HuH-7.5 (cell line): Measurements from ENCODE around the gene TRIO.
"Not testable (repeated sequence)": the region's sequence is repeated elsewhere in the genome, so short reads cannot be mapped to it uniquely, and the experiment has no call there.

ENCODE experiments used
- DNase-seq: peaks from one replicate; pipeline ENCODE4 v3.0.0; 2011; ENCODE audit warnings: low spot score

TRIO gene

DNA sequence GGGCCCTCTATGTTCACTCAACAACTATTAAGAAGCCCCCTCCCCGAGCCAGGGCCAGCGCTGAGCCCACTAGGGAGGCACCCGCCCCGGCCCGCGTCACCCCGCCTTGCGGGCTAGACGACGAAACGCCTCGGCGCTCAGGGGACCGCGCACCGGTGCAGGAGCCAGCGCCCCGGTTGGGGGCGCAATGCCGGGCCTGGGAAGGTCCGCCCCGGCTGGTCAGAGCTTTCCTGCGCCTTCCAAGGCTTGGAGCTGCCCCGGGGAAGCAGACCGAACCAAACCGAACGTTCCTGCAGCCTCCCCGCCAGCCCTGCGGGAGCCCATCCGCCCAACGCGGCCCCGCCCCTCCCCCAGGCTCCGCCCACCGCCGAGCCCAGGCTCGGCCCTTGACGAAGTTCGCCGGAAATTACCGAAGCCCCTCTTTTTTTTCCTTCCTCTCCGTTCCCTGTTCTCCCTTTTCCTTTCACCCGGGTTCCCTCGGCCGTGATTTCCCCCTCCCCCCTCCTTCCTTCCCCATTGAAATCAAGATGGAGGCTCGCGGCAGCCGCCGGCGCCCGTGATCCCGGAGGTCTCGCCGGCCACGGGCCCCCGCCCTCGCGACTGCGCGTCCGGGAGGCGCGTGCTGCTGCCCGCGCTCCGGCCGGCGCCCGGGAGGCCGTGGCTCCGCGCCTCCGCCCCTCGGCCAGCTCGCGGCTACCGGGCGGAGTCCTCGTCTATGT is at the start of gene TRIO:
Gene TRIO, plus strand, starts transcription at position 516 of the 719 bp plus-strand sequence. CDS start 384 bp downstream, outside the sequence.
- DNase-seq, result peak; percentile 89

DNA sequence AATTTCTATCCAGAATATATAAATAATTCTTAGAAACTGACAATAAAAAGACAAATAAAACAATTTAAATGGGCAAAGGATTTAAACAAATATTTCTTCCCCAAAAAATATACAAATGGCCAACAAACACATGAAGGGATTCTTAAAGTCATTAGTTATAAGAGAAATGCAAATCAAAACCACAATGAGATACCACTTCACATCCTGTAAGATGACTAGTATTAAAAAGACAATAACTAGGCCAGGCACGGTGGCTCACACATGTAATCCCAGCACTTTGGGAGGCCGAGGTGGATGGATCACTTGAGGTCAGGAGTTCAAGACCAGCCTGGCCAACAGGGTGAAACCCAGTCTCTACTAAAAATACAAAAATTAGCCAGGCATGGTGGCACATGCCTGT is 45.8 kb upstream of the TRIO start:
- DNase-seq, result not testable (repeated sequence)

DNA sequence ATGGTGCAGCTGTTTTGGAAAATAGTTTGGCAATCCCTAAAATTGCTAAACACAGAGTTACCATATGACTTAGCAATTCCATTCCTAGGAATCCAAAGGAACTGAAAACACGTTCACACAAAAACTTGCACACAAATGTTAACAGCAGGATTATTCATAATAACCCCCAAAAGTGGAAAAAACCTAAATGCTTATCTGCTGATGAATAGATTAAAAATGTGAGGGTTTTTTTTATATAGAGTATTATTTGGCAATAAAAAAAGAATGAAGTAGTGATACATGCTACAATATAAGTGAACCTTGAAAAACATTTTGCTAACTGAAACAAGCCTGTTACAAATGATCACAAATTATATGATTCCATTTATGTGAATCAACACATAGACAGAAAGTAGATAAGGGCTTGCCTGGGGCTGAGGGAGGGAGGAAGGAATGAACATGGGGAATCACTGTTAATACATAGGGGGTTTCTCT is 45.1 kb upstream of the TRIO start:
- DNase-seq, result no peak

DNA sequence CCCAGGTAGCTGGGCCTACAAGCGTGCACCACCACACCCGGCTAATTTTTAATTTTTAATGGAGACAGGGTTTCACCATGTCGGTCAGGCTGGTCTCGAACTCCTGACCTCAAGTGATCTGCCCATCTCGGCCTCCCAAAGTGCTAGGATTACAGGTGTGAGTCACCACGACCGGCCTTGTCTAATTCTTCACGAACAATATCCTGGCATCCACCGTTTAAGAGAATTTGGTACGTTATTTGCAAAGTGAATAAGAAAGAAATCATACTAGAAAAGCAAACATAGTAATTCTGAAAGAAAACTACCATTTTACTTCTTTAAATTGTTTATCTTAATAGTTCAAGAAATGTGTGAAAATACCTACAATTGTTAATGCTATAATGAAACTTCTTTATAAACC is 42.9 kb upstream of the TRIO start:
- DNase-seq, result no peak

GRCh38 chr5:14101922-14102321 is 41.2 kb upstream of the TRIO start:
- no peak for DNase-seq

- DNase-seq, result no peak
These were observed 40.5 kb upstream of the TRIO start for GRCh38 chr5:14102666-14103065.

DNA sequence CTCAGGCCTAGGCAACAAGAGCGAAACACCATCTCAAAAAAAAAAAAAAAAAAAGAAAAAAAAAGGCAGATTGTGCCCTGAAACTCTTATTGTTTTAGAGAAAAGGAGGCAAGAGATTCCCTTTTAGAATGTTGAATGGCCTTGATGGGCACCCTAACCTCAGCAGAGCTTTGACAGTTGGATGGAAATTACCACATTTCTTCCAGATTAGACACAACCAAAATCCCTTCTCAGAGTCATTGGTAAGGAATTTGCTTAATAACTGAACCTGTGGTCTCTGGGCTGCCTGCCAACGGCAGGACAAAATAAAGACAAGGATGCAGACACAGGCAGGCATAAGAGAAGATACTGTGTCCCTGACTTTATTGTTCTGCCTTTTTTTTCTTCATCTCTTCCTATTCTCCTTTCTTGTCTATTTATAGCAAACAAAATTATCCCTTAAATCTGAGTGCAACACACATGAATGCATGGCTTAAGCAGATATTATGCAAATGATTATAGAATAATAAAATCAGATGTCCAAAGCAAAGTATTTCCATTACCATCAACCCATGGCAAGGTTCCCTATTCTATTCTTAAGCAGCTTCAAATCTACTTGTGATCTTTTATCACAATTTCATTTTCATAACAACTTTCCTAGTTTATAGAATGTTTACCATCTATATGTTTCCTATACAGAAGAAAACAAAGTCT is 37.3 kb upstream of the TRIO start:
- no peak for DNase-seq

GRCh38 chr5:14107536-14107935 is 35.6 kb upstream of the TRIO start:
- no peak for DNase-seq

DNA sequence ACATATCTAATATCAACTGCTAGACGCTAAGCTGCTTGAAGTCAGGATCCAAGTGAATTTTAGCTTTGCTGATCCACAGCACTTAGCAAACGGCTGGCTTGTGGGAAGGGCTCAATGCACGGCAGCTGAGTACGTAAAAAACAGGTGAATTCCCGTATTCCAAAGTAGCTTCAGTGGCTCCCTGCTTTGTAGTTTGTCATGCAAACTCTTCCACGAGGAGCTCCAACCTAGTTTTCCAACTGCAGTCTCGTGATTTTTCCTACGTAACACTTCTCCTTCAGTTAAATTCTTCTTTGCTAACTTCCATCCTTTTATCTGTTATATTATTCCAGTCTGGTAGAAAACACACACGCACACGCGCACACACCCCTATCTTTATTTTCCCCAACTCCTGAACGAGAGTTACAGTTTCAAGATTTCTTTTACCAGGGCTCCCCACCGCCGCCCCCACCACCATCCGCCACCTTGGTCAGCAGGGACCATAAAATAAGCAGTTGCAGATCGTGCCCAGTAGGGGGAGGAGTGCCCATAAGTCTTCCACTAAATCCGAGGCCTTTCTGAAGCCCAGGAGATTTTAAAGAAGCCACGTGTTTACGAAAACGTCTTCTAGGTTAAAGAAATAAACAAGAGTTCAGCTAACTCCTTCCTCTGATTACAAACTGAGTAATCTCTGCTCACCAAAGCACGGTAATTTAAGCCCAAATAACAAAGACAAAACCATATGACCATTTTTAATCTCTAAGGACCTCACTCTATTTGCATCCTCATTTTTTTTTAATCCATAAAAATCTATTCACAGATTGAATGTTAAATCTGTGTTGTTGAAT is 34.8 kb upstream of the TRIO start:
- peak; percentile 54 for DNase-seq

DNA sequence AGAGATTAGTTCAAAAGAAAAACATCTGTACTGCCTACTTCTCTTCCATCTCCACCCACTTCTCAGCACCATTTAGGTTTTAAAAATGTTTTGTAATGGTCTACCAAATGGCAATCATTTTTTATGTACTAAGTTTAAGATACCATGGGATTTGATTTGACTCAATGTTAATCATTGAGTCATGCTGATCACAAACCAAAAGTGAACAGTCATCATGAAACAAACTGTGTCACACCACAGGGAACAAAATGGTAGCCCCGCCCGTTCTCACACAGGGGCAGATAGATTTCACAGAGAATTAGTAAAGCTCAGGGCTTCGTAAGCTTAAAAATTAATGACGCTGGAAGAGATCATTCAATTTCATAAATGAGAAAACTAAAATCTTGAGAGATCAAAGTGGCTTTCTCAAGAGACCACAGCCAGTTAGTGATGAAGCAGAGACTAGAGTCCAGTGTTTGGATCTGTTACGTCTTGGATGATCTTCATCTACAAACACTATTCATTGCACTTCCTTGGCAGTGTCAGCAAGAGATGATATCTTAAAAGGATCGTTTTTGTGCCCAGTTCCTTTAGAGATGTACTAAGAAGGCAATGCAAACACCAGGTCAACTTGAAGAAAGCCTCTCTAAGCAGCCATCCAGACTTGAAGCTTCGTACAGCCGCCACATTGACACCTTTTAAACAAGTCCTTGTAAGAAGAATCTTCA is 33.9 kb upstream of the TRIO start:
- no peak for DNase-seq

- DNase-seq, result no peak
These were observed 33.4 kb upstream of the TRIO start for GRCh38 chr5:14109771-14110170.

DNA sequence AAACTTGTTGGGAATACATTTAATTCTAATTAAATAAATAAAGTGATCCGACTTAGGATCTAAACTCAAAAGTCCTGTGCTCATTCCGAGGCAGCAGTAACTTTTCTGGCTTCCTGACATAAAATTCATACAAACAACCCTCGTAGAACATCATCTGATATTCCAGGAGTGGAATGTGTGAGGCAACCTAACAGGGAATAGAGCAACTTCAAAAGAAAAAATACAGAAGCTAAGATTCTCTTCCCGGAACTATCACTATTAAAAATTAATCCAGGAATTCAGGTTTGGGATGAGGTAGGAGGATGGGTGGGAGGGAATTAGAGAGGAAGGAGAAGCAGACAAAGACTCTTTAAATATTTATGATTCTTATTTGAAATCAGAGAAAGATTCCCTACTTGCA is 32.9 kb upstream of the TRIO start:
- DNase-seq, result no peak

- DNase-seq, result no peak
These were observed 32.5 kb upstream of the TRIO start for GRCh38 chr5:14110680-14111079.

GRCh38 chr5:14112998-14113652 is 30.0 kb upstream of the TRIO start:
- no peak for DNase-seq

DNA sequence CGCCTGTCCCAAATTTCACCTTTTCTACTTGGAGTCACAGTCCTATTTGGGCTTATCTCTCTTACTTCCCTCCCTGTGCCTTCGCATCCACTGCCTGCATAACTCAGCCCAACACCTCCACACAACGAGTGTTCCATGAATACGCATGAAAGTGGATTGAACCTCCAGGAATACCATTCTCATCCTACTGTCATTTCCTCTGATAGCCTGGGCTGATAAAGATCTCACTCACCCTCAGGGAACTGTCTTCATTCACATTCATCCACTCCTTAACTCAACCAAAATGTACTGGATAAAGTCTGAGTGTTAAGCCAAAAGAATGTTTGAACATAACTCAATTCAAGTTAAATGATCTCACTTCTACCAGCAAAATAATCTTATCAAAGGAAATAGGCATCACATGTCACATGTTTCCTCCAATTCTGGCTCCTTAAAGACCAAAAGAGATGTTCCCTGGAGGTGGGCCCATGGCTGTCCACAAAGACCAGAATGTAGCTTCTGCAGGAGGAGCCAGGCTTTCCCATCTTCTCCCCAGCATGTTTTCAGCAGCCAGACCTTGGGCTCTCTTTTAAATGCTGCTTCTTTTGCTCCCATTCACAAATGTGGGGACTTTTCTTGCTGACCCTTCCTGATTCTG is 28.4 kb upstream of the TRIO start:
- DNase-seq, result no peak

- no peak for DNase-seq
These were observed 27.7 kb upstream of the TRIO start for GRCh38 chr5:14115323-14115895.

GRCh38 chr5:14118551-14119320 is 24.4 kb upstream of the TRIO start:
- DNase-seq, result no peak

- no peak for DNase-seq
These were observed 23.0 kb upstream of the TRIO start for GRCh38 chr5:14120176-14120575.

DNA sequence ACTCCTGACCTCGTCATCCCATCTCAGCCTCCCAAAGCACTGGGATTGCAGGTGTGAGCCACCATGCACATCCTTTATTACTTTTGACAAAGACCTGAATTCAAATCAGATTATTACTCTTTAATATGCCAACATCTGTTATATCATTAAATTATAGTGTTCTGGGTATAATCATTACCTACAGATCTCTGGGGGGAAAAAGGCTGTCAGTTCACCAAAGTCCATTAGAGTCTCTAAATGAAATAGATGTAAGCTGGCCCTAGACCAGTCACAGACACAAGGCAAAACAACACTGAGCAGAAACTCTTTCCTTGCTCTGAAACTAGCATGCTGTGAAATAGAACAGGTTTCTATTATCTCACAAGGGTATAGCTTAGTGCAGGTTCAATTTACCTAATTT is 21.6 kb upstream of the TRIO start:
- DNase-seq, result no peak

GRCh38 chr5:14122089-14122488 is 21.1 kb upstream of the TRIO start:
- DNase-seq, result no peak
